SK-N-SH treated with all-trans-retinoic acid at 6 μM for 48 hours (cell line): Measurements from ENCODE around the gene ZMIZ1.

Experiments used
- BACH2 ChIP-seq: fragments of 250-450 bp; sonication (Bioruptor Pico); IDR thresholded peaks from 2 replicates; pipeline ENCODE4 v1.9.0; 2021; ENCODE audit warnings: mild to moderate bottlenecking, borderline replicate concordance
- CREB5 ChIP-seq: fragments of 250-450 bp; sonication (Bioruptor Pico); IDR thresholded peaks from 2 replicates; pipeline ENCODE4 v1.5.1; 2020; ENCODE audit warnings: low read depth, mild to moderate bottlenecking, moderate library complexity
- TSHZ2 ChIP-seq: fragments of 250-450 bp; sonication (Bioruptor Pico); IDR thresholded peaks from 2 replicates; pipeline ENCODE4 v1.5.0; 2020; ENCODE audit warnings: mild to moderate bottlenecking, moderate library complexity
- ZFP30 ChIP-seq: fragments of 450-650 bp; formaldehyde crosslinking; IDR thresholded peaks from 2 replicates; pipeline ENCODE4 v1.5.0; 2022; ENCODE audit warnings: mild to moderate bottlenecking, moderate library complexity

- TF ChIP-seq BACH2 (CRISPR knock-in tag) (no peak), TSHZ2 (no peak), CREB5 (CRISPR knock-in tag) (no peak), ZFP30 (CRISPR knock-in tag) (no peak)
Measured at GRCh38 chr10:79162022-79162421, 93.3 kb downstream of the ZMIZ1 start.
